ENCODE data around the gene UBE4A. TPM values are rescaled to one million over a fixed set of nuclear protein-coding genes. Genes with fewer than 3 reads are reported as not detected.

The UBE4A gene
- total and polyA plus RNA-seq, 9 of the 15 experiments (the other 6 are each of a cell fraction or from before 2014, with no cell fraction given), result 13.5 to 45.2 (median 26.8) TPM

GRCh38 chr11:118325283-118325682 is 34.1 kb upstream of the UBE4A start:
- no peak for ATAC-seq
- Histone ChIP-seq H3K27ac (ENCODE audit: extremely low read depth, low read depth, low read length) (no peak overlapping the region), H3K4me3 (no peak overlapping the region)
- TF ChIP-seq ZNF780A (CRISPR knock-in tag; IDR thresholded peaks at IDR 0.05) (no peak), ILK (tag; IDR thresholded peaks at IDR 0.05; ENCODE audit: borderline replicate concordance, low read depth) (no peak), MYNN (IDR thresholded peaks at IDR 0.05) (no peak), MYNN (CRISPR knock-in tag; IDR thresholded peaks at IDR 0.05) (no peak), MAX (CRISPR knock-in tag; IDR thresholded peaks at IDR 0.05) (no peak), ZNF644 (tag; IDR thresholded peaks at IDR 0.05; ENCODE audit: low read depth) (no peak), TAF1 (IDR thresholded peaks at IDR 0.05; ENCODE audit: control insufficient read depth, extremely low read depth, insufficient read depth, low read length, severe bottlenecking) (no peak), MEF2D (tag; conservative IDR thresholded peaks at IDR 0.05; ENCODE audit: low read depth) (no peak), RBFOX2 (IDR thresholded peaks at IDR 0.05; ENCODE audit: low read depth, low read length) (no peak), KLF10 (CRISPR knock-in tag; IDR thresholded peaks at IDR 0.05) (no peak)
- TF ChIP-seq, protein P1, sequence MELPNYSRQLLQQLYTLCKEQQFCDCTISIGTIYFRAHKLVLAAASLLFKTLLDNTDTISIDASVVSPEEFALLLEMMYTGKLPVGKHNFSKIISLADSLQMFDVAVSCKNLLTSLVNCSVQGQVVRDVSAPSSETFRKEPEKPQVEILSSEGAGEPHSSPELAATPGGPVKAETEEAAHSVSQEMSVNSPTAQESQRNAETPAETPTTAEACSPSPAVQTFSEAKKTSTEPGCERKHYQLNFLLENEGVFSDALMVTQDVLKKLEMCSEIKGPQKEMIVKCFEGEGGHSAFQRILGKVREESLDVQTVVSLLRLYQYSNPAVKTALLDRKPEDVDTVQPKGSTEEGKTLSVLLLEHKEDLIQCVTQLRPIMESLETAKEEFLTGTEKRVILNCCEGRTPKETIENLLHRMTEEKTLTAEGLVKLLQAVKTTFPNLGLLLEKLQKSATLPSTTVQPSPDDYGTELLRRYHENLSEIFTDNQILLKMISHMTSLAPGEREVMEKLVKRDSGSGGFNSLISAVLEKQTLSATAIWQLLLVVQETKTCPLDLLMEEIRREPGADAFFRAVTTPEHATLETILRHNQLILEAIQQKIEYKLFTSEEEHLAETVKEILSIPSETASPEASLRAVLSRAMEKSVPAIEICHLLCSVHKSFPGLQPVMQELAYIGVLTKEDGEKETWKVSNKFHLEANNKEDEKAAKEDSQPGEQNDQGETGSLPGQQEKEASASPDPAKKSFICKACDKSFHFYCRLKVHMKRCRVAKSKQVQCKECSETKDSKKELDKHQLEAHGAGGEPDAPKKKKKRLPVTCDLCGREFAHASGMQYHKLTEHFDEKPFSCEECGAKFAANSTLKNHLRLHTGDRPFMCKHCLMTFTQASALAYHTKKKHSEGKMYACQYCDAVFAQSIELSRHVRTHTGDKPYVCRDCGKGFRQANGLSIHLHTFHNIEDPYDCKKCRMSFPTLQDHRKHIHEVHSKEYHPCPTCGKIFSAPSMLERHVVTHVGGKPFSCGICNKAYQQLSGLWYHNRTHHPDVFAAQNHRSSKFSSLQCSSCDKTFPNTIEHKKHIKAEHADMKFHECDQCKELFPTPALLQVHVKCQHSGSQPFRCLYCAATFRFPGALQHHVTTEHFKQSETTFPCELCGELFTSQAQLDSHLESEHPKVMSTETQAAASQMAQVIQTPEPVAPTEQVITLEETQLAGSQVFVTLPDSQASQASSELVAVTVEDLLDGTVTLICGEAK (IDR thresholded peaks at IDR 0.05), result no peak
- TF ChIP-seq, protein P1 (CRISPR knock-in tag; IDR thresholded peaks at IDR 0.05), result no peak

More at GRCh38 chr11:118325283-118325682, 34.1 kb upstream of the UBE4A start:
- Histone ChIP-seq H3K4me1 (replicated peaks in 1 of 2; ENCODE audit: control insufficient read depth in 2 of 2, insufficient read depth in 2 of 2, low read length in 2 of 2) (peaks cover 4 to 7% of the 10 kb centered on the region in 2 experiments; a peak in 2 of 5 replicates), H2AFZ (ENCODE audit: low read depth, low read length) (no peak overlapping the region), H3K36me3 (ENCODE audit: control insufficient read depth, insufficient read depth, low read length) (no peaks in the 10 kb centered on the region), H3K27me3 (ENCODE audit: control insufficient read depth in 2 of 2, insufficient read depth in 2 of 2, low read length in 2 of 2) (no peaks in the 10 kb centered on the region), H3K79me2 (ENCODE audit: control insufficient read depth, insufficient read depth, low read length) (no peaks in the 10 kb centered on the region), H3K9me3 (replicated peaks; ENCODE audit: control insufficient read depth, insufficient read depth, low read depth, low read length) (no peaks in the 10 kb centered on the region), H4K20me1 (replicated peaks; ENCODE audit: control insufficient read depth, insufficient read depth, low read length) (no peaks in the 10 kb centered on the region), H3K9me1 (ENCODE audit: control insufficient read depth, insufficient read depth, low read length) (no peaks in the 10 kb centered on the region), H3K9ac (ENCODE audit: insufficient read depth in 1 of 2, low read depth in 2 of 2, low read length in 2 of 2) (no peak overlapping the region), H3K4me2 (ENCODE audit: insufficient read depth, low read length) (no peak overlapping the region)
- no TSS peak for BruUV-seq (replicated peaks)
- FAIRE-seq, result no peak
- POLR2A ChIA-PET, result no interaction called here
- intact Hi-C loops (cut with micrococcal nuclease), result no loop called here
- CTCF ChIA-PET (ENCODE audit: low intra/inter-chr PET ratio), result no interaction called here
- in situ Hi-C loops (cut with MboI), result no loop called here
- no peak for DNase-seq (ENCODE audit: extremely low read depth in 1 of 4, low spot score in 3 of 4)

Measured in K562 (cell line).